Breast epithelium (tissue), 4 donors: ENCODE data around the gene DENND1C. TPM values are rescaled to one million over a fixed set of nuclear protein-coding genes. Genes with fewer than 3 reads are reported as not detected.

Experiments used
- DNase-seq, 2 donors: peaks; one replicate each; pipeline ENCODE4 v3.0.0-alpha.2; 2019; ENCODE audit warnings: low spot score in 2 of 2
- H3K27ac ChIP-seq, 2 donors: fragments of 200-600 bp; sonication (generic) in 1 of 2; one replicate each; pipeline ENCODE4 v1.5.1; 2016 to 2019; ENCODE audit warnings: mild to moderate bottlenecking in 1 of 2
- H3K27me3 ChIP-seq, 2 donors: fragments of 200-600 bp; sonication (generic) in 1 of 2; one replicate each; pipeline versions ENCODE4 v1.5.1 to v1.6.0; 2017 to 2019; ENCODE audit warnings: control low read depth in 1 of 2, mild to moderate bottlenecking in 1 of 2
- H3K36me3 ChIP-seq: fragments of 200-600 bp; one replicate; pipeline ENCODE4 v1.5.1; 2019
- H3K4me1 ChIP-seq, 2 donors: fragments of 200-600 bp; sonication (generic); one replicate each; pipeline ENCODE4 v1.5.1; 2016 to 2019; ENCODE audit warnings: control low read depth in 1 of 2
- H3K4me3 ChIP-seq, 3 donors: fragments of 200-600 bp; sonication (generic); 1 replicate in 2 of 3; 2 replicates in 1 of 3; pipeline ENCODE4 v1.5.1; 2016 to 2019; ENCODE audit warnings: mild to moderate bottlenecking in 3 of 3, moderate library complexity in 2 of 3
- H3K9me3 ChIP-seq, 2 donors: fragments of 200-600 bp; sonication (generic) in 1 of 2; one replicate each; pipeline ENCODE4 v1.5.1; 2016 to 2019; ENCODE audit warnings: control low read depth in 1 of 2
- POLR2A ChIP-seq: fragments of 450-650 bp; IDR thresholded peaks from one replicate; pipeline ENCODE4 v1.6.1; 2016; ENCODE audit warnings: antibody characterized with exemption, mild to moderate bottlenecking, moderate library complexity
- POLR2AphosphoS5 ChIP-seq, 3 donors: sonication (generic); formaldehyde crosslinking; IDR thresholded peaks; one replicate each; pipeline ENCODE4 v1.6.1; 2017; ENCODE audit warnings: antibody characterized with exemption in 3 of 3
- intact Hi-C: fragments of 100-400 bp; cut with DNase I; formaldehyde crosslinking; loops from one replicate; pipeline ENCODE4 v1.15.1; 2023; ENCODE audit warnings: low total_unique reads
- total RNA-seq, 3 donors: library from RNA; depleted of rRNA; stranded (reverse); fragments of >200 nt; gene quantifications; one replicate each; pipeline ENCODE4 v1.1.0, GENCODE V29; 2016
- TF ChIP-seq, protein P1 (sequence below), 3 donors: fragments of 450-650 bp; IDR thresholded peaks; one replicate each; pipeline ENCODE4 v1.5.1; 2016 to 2017; ENCODE audit warnings: antibody characterized with exemption in 3 of 3, mild to moderate bottlenecking in 3 of 3, moderate library complexity in 3 of 3

The DENND1C gene
- total RNA-seq, 3 donors from 2014 or later = 1.3 to 3.2 (median 2.5) TPM

DNA sequence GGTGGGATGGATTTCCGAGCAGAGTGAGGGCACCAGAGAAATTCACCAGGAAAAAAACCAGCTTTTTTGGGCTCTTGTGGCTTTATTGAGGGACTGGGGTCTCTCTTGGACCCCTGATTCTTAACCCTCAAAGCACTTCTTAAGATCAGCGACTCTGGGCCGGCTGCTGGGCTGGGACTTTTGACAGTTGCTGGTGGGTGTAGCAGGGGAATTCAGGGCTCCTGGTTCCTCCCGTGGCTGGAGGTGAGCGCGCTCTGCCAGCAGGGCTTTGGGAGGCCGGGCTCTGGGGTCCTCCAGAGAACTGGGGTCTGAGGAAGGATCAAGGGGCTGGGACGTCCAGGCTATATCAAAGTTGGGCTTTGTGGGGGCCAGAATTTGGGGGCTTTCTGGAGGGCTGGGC, 14.2 kb downstream of the DENND1C start:
- TF ChIP-seq POLR2A = no peak
- TF ChIP-seq, protein P1, sequence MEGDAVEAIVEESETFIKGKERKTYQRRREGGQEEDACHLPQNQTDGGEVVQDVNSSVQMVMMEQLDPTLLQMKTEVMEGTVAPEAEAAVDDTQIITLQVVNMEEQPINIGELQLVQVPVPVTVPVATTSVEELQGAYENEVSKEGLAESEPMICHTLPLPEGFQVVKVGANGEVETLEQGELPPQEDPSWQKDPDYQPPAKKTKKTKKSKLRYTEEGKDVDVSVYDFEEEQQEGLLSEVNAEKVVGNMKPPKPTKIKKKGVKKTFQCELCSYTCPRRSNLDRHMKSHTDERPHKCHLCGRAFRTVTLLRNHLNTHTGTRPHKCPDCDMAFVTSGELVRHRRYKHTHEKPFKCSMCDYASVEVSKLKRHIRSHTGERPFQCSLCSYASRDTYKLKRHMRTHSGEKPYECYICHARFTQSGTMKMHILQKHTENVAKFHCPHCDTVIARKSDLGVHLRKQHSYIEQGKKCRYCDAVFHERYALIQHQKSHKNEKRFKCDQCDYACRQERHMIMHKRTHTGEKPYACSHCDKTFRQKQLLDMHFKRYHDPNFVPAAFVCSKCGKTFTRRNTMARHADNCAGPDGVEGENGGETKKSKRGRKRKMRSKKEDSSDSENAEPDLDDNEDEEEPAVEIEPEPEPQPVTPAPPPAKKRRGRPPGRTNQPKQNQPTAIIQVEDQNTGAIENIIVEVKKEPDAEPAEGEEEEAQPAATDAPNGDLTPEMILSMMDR (IDR thresholded peaks at IDR 0.05) = no peak
- no peak for TF ChIP-seq POLR2AphosphoS5 (IDR thresholded peaks at IDR 0.05)
- intact Hi-C loops = no loop called here
- H3K27me3 ChIP-seq = peaks cover 0 to 5% of the 10 kb centered on the region in 2 donors

DNA sequence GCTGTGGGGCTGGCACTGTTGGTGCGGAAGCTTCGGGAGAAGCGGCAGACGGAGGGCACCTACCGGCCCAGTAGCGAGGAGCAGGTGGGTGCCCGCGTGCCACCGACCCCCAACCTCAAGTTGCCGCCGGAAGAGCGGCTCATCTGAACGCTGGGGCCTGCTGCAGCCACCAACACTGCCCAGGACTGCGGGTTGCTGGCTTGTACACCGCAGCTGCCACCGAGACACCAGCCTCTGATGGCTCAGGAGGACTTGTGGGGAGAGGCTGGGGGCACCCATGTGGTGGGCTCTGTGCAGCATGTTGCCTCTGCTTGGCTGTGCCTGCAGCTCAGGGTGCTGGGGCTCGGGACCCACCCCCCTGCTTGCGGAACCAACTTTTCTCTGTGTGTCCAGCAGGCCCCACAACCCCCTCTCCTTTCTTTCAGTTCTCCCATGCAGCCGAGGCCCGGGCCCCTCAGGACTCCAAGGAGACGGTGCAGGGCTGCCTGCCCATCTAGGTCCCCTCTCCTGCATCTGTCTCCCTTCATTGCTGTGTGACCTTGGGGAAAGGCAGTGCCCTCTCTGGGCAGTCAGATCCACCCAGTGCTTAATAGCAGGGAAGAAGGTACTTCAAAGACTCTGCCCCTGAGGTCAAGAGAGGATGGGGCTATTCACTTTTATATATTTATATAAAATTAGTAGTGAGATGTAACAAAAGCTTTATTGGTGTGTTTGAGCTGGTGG, 14.9 kb downstream of the DENND1C start:
- no peaks in the 10 kb centered on the region for H3K9me3 ChIP-seq
- H3K27me3 ChIP-seq = peaks cover 0 to 5% of the 10 kb centered on the region in 2 donors
- H3K36me3 ChIP-seq = no peaks in the 10 kb centered on the region
- intact Hi-C loops = no loop called here
- no peak for DNase-seq
- H3K4me1 ChIP-seq = peaks cover 0 to 5% of the 10 kb centered on the region in 2 donors
- no peak overlapping the region for H3K27ac ChIP-seq
- TF ChIP-seq, protein P1 (IDR thresholded peaks at IDR 0.05) = no peak
- TF ChIP-seq POLR2AphosphoS5 (IDR thresholded peaks at IDR 0.05) (no peak), POLR2A (no peak)
- H3K4me3 ChIP-seq = no peak overlapping the region

More for the DNA sequence above, 14.2 kb downstream of the DENND1C start:
- H3K9me3 ChIP-seq = no peaks in the 10 kb centered on the region
- DNase-seq = no peak
- H3K36me3 ChIP-seq = no peaks in the 10 kb centered on the region
- peaks cover 0 to 5% of the 10 kb centered on the region in 2 donors for H3K4me1 ChIP-seq
- no peak overlapping the region for H3K4me3 ChIP-seq
- H3K27ac ChIP-seq = no peak overlapping the region

DNA sequence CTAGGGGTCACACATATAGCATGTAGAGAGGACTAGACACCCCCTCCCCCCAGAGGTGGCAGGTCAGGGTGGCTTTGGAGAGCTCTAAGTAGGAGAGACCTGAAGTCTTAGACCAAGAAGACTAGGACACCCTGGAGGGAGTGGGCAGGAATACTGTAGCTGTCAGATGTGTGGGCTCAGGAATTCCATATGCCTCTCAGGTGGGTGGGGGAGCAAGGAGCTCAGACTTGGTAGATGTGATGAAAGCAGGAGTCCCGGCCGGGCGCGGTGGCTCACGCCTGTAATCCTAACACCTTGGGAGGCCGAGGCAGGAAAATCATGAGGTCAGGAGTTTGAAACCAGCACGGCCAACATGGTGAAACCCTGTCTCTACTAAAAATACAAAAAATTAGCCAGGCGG, 15.9 kb downstream of the DENND1C start:
- H3K27me3 ChIP-seq = peaks cover 0 to 5% of the 10 kb centered on the region in 2 donors
- no peak for DNase-seq
- H3K4me3 ChIP-seq = no peak overlapping the region
- no peaks in the 10 kb centered on the region for H3K36me3 ChIP-seq
- peaks cover 0 to 5% of the 10 kb centered on the region in 2 donors for H3K4me1 ChIP-seq
- TF ChIP-seq POLR2A = no peak
- no peak for TF ChIP-seq POLR2AphosphoS5 (IDR thresholded peaks at IDR 0.05)
- H3K9me3 ChIP-seq = no peaks in the 10 kb centered on the region
- no peak overlapping the region for H3K27ac ChIP-seq
- intact Hi-C loops = no loop called here

DNA sequence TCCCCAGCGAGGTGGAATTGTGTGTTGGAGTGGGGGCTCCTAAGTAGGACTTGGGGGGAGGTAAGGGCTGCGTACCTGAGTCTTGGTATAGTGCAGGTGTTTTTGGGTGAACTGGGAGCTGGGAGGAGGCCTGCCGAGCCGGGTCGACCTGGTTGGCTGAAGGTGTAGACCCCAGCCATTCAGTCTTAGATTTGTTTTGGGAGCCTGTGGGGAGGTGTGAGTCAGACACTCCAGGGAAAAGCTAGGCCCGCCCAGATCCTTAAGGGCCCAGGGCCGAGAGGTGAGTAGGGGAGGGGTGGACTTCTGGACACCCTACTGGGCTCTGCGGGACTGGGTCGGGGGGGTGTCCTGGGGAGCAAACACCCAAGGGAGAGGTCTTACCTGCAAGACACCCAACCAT, 16.6 kb downstream of the DENND1C start:
- DNase-seq = no peak
- H3K4me1 ChIP-seq = peaks cover 0 to 5% of the 10 kb centered on the region in 2 donors
- H3K27me3 ChIP-seq = peaks cover 0 to 5% of the 10 kb centered on the region in 2 donors
- TF ChIP-seq, protein P1 (IDR thresholded peaks at IDR 0.05) = no peak
- no peak for TF ChIP-seq POLR2A
- no peak for TF ChIP-seq POLR2AphosphoS5 (IDR thresholded peaks at IDR 0.05)
- peak overlapping the region in 2 of 3 donors; percentile 65 to 80 for H3K4me3 ChIP-seq
- no peak overlapping the region for H3K27ac ChIP-seq
- no peaks in the 10 kb centered on the region for H3K9me3 ChIP-seq
- intact Hi-C loops = no loop called here
- no peaks in the 10 kb centered on the region for H3K36me3 ChIP-seq

DNA sequence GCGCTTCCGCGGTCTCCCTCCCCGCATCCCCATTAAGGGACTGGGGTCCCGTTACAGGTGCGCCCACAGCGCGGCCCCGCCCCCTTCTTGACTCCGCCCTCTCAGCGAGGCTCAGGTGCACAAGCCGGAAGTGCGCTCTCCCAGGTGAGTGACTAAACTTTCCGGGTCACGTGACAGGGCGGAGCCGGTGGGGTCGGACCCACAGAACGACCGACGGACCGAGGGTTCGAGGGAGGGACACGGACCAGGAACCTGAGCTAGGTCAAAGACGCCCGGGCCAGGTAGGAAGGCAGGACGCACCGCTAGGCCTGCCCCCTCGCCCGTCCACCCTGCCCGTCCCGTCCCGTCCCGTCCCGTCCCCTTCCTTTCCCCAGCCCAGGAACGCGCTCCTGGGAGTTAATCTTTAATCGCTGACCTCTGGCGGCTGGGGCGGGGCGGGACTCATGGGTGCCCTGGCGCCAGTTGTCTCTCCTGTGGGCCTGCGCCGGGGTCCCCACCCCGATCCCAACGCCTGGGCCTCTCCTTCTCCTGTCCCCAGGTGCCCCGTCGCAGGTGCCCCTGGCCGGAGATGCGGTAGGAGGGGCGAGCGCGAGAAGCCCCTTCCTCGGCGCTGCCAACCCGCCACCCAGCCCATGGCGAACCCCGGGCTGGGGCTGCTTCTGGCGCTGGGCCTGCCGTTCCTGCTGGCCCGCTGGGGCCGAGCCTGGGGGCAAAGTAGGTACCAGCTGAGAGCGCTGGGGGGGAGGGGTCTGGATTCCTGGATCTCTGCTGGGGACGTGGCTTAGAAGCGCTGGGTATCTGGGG, 17.3 kb downstream of the DENND1C start, which contains the start of gene CRB3:
CRB3 (plus strand) TSS at position 202 of the 804 bp plus-strand sequence; CDS start at position 633, 431 bp downstream.
- H3K27me3 ChIP-seq = peaks cover 0 to 5% of the 10 kb centered on the region in 2 donors
- no peaks in the 10 kb centered on the region for H3K36me3 ChIP-seq
- peak within 1 kb of the TSS; percentile 66 to 86 for H3K27ac ChIP-seq
- H3K4me3 ChIP-seq = peak within 1 kb of the TSS in 2 of 3 donors; percentile 65 to 80
- TF ChIP-seq POLR2AphosphoS5 (IDR thresholded peaks at IDR 0.05) = peak in 1 of 3 donors; percentile 86
- TF ChIP-seq POLR2A = no peak
- H3K4me1 ChIP-seq = peaks cover 0 to 5% of the 10 kb centered on the region in 2 donors
- peak; percentile 86 to 93 for DNase-seq
- H3K9me3 ChIP-seq = no peaks in the 10 kb centered on the region
- intact Hi-C loops = no loop called here
